GM04504 (cell line): ENCODE results near the gene RGS19.

Source experiments
- DNase-seq: peaks from one replicate; pipeline ENCODE4 v3.0.0-alpha.2; 2012; ENCODE audit warnings: low read depth

RGS19 gene

GRCh38 chr20:64063389-64064144 lies 15.8 kb downstream of the RGS19 start:
- DNase-seq = no peak

- DNase-seq = peak; percentile 93
Measured at GRCh38 chr20:64062596-64063388, 16.5 kb downstream of the RGS19 start, which contains the start of gene TCEA2. TSS of gene TCEA2 (plus strand) at chr20:64063198. CDS start at chr20:64063313, 115 bp downstream.

- DNase-seq = no peak
Measured at GRCh38 chr20:64062276-64062595, 17.1 kb downstream of the RGS19 start.

GRCh38 chr20:64058536-64058935 lies 20.8 kb downstream of the RGS19 start:
- no peak for DNase-seq

- no peak for DNase-seq
Measured at GRCh38 chr20:64057628-64058498, 21.5 kb downstream of the RGS19 start.

- DNase-seq = no peak
Measured at GRCh38 chr20:64056889-64057627, 22.3 kb downstream of the RGS19 start.

- no peak for DNase-seq
Measured at GRCh38 chr20:64056639-64056888, 22.8 kb downstream of the RGS19 start.

GRCh38 chr20:64055893-64056638 lies 23.3 kb downstream of the RGS19 start:
- DNase-seq = no peak

GRCh38 chr20:64055396-64055892 lies 23.9 kb downstream of the RGS19 start:
- DNase-seq = no peak

- DNase-seq = no peak
Measured at GRCh38 chr20:64053841-64054661, 25.3 kb downstream of the RGS19 start.

- DNase-seq = no peak
Measured at GRCh38 chr20:64052987-64053840, 26.1 kb downstream of the RGS19 start.

GRCh38 chr20:64052326-64052722 lies 27.0 kb downstream of the RGS19 start:
- DNase-seq = no peak

GRCh38 chr20:64051561-64052325 lies 27.6 kb downstream of the RGS19 start:
- DNase-seq = no peak

GRCh38 chr20:64051033-64051452 lies 28.3 kb downstream of the RGS19 start:
- DNase-seq = no peak

- no peak for DNase-seq
Measured at GRCh38 chr20:64050261-64051032, 28.9 kb downstream of the RGS19 start.

- DNase-seq = no peak
Measured at GRCh38 chr20:64049878-64050260, 29.4 kb downstream of the RGS19 start.

GRCh38 chr20:64049060-64049877 lies 30.0 kb downstream of the RGS19 start, which contains the start of gene SOX18:
TSS of gene SOX18 (minus strand) at chr20:64049639. CDS start at chr20:64049516, 123 bp downstream.
- no peak for DNase-seq
